LNCaP clone FGC (cell line): ENCODE results near the gene KCTD16.

Experiments
- DNase-seq: peaks from one replicate; pipeline ENCODE4 v3.0.0-alpha.2; 2011; ENCODE audit warnings: low read depth
- H3K4me3 ChIP-seq: 2 replicates; pipeline ENCODE4 v1.5.1; 2011; ENCODE audit warnings: mild to moderate bottlenecking, low read depth, low read length, control low read depth
- TF ChIP-seq, protein P1 (sequence below): IDR thresholded peaks from 2 replicates; pipeline ENCODE4 v1.5.1; 2012; ENCODE audit warnings: mild to moderate bottlenecking; ENCODE audit not compliant: control insufficient read depth, insufficient read depth; ENCODE audit errors: extremely low read depth

The KCTD16 gene

DNA sequence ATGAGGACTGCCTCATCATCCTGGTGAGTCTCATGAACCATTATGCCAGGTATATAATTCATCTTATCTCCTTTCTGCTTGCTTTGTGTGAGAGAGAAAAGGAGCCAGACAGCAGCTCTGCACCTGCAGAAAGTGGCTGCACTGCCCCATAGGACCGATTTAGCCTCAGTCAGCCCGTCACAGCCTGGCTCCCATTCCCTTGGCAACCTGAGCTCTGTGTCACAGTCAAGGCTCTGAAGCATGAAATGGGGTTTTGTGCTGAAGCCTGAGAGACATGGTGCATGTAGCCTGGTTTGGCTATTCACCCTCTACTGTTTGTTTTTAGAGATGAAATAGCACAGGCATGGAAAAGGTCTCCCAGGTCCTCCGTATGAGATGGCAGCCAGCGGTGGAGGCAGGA lies 198.3 kb downstream of the KCTD16 start:
- TF ChIP-seq, protein P1, sequence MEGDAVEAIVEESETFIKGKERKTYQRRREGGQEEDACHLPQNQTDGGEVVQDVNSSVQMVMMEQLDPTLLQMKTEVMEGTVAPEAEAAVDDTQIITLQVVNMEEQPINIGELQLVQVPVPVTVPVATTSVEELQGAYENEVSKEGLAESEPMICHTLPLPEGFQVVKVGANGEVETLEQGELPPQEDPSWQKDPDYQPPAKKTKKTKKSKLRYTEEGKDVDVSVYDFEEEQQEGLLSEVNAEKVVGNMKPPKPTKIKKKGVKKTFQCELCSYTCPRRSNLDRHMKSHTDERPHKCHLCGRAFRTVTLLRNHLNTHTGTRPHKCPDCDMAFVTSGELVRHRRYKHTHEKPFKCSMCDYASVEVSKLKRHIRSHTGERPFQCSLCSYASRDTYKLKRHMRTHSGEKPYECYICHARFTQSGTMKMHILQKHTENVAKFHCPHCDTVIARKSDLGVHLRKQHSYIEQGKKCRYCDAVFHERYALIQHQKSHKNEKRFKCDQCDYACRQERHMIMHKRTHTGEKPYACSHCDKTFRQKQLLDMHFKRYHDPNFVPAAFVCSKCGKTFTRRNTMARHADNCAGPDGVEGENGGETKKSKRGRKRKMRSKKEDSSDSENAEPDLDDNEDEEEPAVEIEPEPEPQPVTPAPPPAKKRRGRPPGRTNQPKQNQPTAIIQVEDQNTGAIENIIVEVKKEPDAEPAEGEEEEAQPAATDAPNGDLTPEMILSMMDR, result no peak
- no peak for DNase-seq
- no peak overlapping the region for H3K4me3 ChIP-seq

DNA sequence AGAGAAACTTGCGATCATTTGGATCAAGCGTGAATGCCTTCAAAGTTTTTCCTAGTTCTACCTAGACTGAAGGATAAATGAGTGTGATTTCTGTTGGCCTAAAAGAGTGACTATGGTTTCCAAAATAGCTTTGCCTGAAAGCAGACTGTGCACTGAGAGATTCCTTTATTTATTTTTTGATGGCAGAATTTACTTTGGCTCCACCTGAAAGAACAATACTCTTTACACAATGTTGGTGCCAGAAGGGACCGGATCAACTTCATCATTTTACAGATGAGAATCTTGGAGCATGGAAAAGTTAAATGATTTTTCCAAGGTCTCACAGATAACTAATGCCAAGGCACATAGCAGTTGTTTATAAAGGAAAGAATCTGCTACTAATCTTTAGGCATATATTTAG lies 199.6 kb downstream of the KCTD16 start:
- DNase-seq, result peak; percentile 65
- H3K4me3 ChIP-seq, result no peak overlapping the region
- TF ChIP-seq, protein P1, result no peak

DNA sequence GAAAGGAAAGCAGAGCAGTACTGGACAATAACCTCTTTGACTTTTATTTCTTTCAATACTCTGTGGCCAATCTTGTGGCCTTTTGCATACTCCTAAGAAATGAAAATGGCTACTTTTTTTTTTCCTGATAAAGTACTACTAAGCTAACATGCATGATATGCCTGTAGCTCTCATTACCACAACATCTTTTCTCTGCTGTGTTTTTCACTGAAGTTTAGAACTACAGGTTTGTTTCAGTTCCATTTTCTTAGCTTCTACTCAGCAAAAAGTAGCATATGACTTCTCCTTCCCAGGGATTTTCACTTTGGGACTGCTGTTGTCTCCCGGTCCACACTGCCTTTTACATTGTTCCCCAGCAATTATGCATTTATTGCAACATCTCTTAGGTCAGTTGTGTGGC lies 204.0 kb downstream of the KCTD16 start:
- TF ChIP-seq, protein P1, result no peak
- DNase-seq, result no peak
- no peak overlapping the region for H3K4me3 ChIP-seq

DNA sequence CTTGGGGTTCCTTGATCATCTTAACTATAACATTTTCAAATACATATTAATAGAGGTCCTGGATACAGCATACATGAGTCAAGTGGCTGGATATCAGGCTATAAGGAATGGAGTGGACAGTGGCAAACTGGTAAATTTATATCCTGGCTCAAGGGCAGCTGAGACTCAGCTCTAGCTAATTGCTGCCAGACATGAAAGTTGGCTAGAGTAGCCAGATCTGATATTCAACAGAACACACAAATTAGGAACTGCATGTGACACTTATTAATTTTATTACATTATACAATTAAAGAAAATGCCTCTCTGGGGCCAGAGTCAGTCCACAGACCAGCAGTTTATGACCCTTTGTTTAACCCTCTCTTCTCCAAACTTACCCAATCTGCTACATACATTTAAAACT lies 206.5 kb downstream of the KCTD16 start:
- TF ChIP-seq, protein P1, result no peak
- no peak overlapping the region for H3K4me3 ChIP-seq
- DNase-seq, result peak; percentile 31

DNA sequence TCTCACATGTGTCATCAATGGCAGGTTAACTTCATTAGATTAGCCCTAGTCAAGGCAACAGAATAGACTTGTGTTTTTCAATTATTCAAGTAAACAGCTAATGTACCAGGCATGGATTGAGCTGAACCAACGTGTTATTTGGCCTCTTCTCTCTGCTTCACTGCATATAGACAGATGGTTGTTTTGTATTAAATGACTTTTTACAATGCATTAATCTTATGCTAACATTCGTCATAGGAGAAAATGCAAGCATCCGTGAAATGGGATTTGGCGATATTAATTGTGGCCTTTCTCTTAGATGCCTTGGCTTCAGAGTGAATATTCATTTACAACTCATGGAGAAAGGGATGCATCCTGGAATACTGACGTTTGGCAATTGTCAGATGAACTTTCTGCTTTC lies 208.0 kb downstream of the KCTD16 start:
- H3K4me3 ChIP-seq, result no peak overlapping the region
- no peak for DNase-seq
- TF ChIP-seq, protein P1, result no peak

DNA sequence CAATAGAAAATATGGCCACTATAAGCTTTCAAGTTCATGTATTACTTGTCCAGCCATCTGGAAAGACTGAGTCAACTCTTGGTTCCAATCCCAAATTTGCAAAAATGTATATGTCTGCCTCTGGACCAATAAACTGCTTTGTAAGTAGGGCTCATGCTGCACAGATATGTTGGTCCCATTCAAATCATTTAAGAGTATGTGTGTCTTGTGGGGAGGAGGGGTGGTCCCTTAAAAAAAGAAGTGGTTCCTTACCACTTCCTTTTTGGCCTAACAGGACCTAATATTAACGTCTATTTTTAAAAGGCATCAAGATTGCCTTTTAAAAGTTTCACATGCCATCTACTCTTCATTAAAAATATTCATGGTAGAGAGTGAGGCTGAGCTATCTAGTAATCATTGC lies 214.9 kb downstream of the KCTD16 start:
- H3K4me3 ChIP-seq, result no peak overlapping the region
- TF ChIP-seq, protein P1, result no peak
- DNase-seq, result no peak

DNA sequence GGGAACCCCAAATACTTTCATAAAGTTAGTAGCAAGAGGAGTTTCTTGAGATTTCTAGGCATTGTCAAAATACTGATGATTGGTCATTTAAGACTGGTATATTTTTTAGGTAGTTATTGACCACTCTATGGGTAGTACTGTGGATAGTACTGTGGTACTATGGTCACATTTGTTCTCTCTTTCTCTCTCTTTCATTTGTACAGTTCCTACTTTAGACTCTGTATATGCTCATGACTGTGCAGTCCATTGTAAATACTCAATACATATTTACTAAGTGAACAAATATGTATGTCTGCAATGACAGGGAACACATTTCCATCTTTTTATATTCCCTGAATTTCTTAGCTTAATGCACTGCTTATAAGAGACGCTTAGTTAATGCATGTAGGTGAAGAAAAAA lies 215.6 kb downstream of the KCTD16 start:
- no peak overlapping the region for H3K4me3 ChIP-seq
- no peak for DNase-seq
- TF ChIP-seq, protein P1, result no peak
